ENCODE results near the gene NKX1-1. TPM values are rescaled to one million over a fixed set of nuclear protein-coding genes. Genes with fewer than 3 reads are reported as not detected.

NKX1-1 gene
- total RNA-seq, 1 experiment from 2014 or later = not detected

- no peak for DNase-seq (ENCODE audit: low read depth)
- in situ Hi-C loops (cut with HindIII; ENCODE audit: low pct_unique_long_range_greater_than_20kb, low sequenced_read_pairs) = no loop called here
Measured at GRCh38 chr4:1367936-1368289, 38.3 kb downstream of the NKX1-1 start.

DNA sequence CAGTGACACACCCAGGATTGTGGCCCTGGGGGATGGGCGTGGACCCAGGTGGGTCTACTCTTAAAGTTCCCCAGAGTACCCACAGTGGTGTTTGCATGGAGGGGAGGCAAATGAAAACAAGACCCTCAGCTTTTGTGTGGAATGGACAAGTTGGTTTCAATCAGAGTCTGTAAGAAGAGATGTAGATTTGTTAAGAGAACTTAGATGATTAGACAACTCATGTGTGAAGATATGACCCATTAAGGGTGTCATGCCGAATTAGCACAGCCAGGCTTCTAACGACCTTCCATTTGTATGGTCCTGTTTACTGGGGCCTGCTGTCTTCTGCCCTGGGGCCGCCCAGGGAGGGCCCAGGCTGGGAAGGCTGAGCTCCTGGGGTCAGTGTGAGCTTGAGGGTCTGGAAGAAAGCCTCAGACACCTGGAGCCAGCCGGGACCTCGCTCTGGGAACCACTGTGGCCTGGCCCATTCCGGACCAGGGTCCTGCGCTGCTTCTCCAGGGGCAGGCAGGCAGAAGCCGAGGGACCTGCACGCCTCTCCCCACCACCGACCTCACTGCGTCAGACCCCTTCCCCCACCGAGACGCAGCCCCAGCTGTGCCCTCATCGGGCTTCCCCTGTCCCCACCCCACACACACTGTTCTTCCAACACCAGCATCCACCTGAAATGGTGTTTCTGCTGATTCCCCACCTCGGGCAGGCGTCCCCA lies 38.9 kb downstream of the NKX1-1 start:
- in situ Hi-C loops (cut with HindIII; ENCODE audit: low pct_unique_long_range_greater_than_20kb, low sequenced_read_pairs) = no loop called here
- no peak for DNase-seq (ENCODE audit: low read depth)

GRCh38 chr4:1366371-1367229 lies 39.6 kb downstream of the NKX1-1 start:
- in situ Hi-C loops (cut with HindIII; ENCODE audit: low pct_unique_long_range_greater_than_20kb, low sequenced_read_pairs) = no loop called here
- no peak for DNase-seq (ENCODE audit: low read depth)

DNA sequence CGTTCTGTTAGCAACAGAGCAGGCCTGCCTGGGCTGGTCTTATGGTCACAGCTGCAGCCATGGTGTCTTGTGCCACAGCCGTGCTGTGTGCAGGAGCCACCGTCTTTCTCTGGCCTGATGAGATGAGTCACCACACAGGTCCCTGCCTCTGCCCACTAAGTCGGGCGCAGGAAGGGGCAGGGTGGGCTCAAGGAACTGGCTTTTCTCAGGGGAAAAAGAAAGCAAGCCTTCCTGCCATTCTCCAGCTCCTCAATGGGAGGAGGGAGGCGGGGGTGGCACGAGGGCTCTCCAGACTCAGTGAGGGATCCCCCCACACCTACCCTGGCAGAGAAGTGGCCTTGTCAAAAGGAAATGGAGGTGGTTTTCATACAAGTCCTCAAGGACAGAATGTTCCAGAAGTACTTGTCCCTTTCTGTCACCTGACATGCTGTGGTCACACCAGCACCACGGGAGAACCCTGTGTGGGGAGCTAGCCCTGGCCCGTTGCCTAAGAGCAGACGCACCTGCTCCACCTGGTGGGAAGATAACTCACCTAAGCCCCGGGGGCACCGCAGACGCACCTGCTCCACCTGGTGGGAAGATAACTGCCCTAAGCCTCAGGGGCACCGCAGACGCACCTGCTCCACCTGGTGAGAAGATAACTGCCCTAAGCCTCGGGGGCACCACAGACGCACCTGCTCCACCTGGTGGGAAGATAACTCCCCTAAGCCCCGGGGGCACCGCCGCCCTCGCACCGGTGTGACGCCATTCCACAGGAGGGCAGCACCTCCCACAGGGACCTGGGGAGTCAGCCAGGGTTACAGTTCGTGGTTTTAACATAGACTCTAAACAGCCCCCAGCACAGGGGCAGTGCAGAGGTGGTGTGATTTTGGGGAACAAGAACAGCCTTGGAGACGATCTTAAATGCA lies 40.7 kb downstream of the NKX1-1 start:
- no peak for DNase-seq (ENCODE audit: low read depth)
- in situ Hi-C loops (cut with HindIII; ENCODE audit: low pct_unique_long_range_greater_than_20kb, low sequenced_read_pairs) = no loop called here

- DNase-seq (ENCODE audit: low read depth) = no peak
- in situ Hi-C loops (cut with HindIII; ENCODE audit: low pct_unique_long_range_greater_than_20kb, low sequenced_read_pairs) = no loop called here
Measured at GRCh38 chr4:1364748-1365147, 41.5 kb downstream of the NKX1-1 start.

DNA sequence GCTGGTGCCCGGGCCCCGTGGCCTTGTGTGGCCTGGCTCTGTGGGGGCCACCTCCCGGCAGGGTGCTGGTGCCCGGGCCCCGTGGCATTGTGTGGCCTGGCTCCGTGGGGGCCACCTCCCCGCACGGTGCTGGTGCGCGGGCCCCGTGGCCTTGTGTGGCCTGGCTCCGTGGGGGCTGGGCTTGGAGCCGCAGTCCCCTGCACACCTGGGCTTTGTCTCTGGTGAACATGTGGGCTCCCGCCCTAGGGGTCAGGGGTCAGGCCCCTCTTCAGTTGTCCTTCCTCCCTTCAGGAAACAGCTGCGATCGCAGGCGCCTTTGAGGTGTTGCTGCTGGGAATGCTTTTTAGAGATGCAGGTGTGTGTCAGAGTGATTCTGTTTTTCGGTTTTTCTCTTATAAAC lies 42.0 kb downstream of the NKX1-1 start:
- no peak for DNase-seq (ENCODE audit: low read depth)
- in situ Hi-C loops (cut with HindIII; ENCODE audit: low pct_unique_long_range_greater_than_20kb, low sequenced_read_pairs) = no loop called here

DNA sequence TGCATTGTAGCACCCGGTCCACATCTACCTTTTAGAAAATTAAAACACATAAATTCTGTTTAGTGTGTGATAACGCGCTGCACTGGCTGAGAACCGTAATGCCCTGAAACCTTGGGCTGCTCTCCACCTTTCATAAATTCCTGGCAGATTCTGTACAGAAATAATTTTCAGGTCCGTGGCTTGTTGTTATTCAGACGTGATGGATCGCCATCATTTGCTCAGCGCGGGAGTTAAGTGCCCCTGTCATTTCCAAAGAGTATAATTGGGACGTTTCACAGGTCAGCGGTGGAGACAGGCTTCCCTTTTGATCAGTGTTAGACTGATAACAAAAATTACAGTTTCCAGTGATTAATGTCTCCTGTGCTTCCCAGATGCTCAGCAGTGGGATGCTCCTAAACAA lies 42.7 kb downstream of the NKX1-1 start:
- DNase-seq (ENCODE audit: low read depth) = no peak
- in situ Hi-C loops (cut with HindIII; ENCODE audit: low pct_unique_long_range_greater_than_20kb, low sequenced_read_pairs) = no loop called here

- no peak for DNase-seq (ENCODE audit: low read depth)
- in situ Hi-C loops (cut with HindIII; ENCODE audit: low pct_unique_long_range_greater_than_20kb, low sequenced_read_pairs) = no loop called here
Measured at GRCh38 chr4:1362521-1362920, 43.7 kb downstream of the NKX1-1 start.

- in situ Hi-C loops (cut with HindIII; ENCODE audit: low pct_unique_long_range_greater_than_20kb, low sequenced_read_pairs) = no loop called here
- no peak for DNase-seq (ENCODE audit: low read depth)
Measured at GRCh38 chr4:1362046-1362445, 44.2 kb downstream of the NKX1-1 start.

DNA sequence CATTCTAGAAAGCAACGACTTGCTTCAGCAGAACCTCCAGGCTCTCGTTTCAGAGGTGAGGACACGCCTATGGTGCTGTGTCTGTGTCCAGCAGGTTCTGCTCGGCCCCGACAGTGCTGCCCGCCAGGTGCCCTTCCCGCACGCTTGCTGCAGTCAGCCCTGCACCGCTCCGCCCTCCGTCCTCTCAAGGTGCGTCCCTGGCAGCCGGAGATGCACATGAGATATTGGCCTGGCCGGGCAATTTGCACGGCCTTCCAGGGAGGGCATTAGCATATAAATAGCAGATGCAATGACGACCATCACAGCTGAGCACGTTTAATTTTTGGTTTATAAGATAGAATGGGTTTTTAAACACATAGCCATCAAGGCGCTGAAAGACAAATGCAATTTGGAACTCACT lies 44.8 kb downstream of the NKX1-1 start:
- in situ Hi-C loops (cut with HindIII; ENCODE audit: low pct_unique_long_range_greater_than_20kb, low sequenced_read_pairs) = no loop called here
- DNase-seq (ENCODE audit: low read depth) = no peak

DNA sequence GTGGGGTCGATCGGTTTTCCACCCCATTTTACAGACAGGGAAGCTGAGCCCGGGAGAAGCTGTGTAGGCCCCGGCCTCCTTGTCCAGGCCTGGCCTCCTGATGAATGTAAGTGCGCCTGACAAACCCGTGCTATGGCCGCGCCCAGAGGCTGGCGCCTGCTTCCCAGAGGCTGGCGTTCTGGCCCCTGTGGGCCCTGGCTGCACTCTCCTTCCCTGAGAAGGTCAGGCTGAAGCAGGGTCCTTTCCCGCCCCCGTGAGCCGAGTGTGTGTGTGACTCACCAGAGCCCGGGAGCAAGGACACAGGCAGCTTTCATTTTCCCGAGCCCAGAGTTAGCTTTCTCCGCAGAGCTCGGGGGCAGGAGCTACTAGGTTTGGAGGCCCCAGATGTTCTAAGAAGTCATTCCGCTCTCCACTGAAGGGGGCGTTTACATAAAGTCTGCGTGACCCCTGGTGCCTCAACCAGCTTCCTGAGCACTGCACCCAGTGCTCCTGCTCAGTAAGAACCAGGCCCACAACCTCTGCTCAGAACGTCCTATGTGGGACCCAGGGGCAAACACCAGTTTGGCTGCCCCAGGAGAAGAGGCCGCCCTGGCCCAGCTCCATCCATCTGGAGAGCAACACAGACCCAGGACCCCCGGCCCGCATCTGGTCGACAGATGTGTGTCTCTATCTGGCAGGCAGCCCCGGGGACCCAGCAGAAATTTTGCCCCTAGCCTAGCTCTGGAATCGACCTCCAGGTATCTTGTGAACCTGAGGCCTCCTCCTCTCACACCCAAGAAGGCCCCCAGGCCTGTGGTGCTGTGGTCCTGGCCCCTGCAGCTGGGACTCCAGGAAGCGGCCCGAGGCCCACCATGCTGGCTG lies 45.6 kb downstream of the NKX1-1 start:
- DNase-seq (ENCODE audit: low read depth) = no peak
- in situ Hi-C loops (cut with HindIII; ENCODE audit: low pct_unique_long_range_greater_than_20kb, low sequenced_read_pairs) = no loop called here

DNA sequence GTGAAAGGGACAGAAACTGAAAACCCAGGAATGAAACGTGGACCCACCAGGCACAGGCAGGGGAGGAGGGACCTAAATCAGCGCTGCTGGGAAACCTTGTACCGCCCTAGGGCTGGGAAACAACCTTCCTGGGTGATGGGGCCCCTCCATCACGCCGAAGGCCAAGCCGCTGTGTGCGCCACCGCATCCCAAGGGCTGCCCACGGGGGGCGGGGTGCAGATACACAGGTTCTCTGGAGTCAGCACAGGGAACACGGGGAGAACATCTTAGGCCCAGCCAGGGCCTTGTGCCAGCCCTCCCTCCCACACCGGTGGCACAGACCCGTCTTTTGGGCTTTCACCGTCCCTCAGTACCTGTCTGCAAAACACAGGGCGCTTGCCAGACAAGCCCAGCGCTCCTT lies 46.3 kb downstream of the NKX1-1 start:
- in situ Hi-C loops (cut with HindIII; ENCODE audit: low pct_unique_long_range_greater_than_20kb, low sequenced_read_pairs) = no loop called here

GRCh38 chr4:1359144-1359501 lies 47.1 kb downstream of the NKX1-1 start:
- no peak for DNase-seq (ENCODE audit: low read depth)
- in situ Hi-C loops (cut with HindIII; ENCODE audit: low pct_unique_long_range_greater_than_20kb, low sequenced_read_pairs) = no loop called here

More for the DNA sequence above, 46.3 kb downstream of the NKX1-1 start:
- DNase-seq (ENCODE audit: low read depth) = no peak

DNA sequence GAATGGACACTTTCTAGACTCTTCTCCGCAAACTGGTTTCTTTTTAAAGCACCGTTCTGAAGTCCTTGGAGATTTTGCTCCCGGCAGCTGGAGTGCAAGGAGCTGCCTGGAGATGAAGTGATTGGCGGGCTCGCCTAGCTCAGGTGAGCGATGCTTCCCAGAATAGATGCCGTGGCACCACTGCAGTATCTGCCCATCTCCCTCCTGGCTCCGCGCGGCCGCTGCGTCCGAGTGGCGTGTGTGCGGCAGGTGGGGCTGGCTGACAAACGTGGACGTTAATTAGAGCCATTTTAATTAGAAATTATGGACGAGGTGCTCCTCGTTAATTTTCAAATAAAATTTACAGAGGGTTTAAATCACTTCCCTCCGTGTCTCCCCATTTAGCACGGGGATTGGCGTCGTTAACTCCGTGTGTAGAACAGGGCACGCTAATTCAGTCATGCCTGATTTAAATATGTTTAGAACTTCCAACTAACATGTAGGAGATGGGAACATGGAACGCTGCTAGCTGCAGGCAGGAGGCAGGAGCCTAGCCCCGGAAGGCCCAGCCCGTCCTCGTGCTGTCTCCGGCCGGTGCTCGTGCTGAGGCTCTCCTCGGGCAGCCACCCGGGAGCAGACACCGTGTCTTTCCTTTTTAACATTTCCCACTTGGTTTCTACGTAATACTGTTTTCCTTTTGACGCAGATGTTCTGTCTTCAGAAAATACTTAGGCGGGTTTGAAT lies 47.7 kb downstream of the NKX1-1 start:
- in situ Hi-C loops (cut with HindIII; ENCODE audit: low pct_unique_long_range_greater_than_20kb, low sequenced_read_pairs) = no loop called here
- no peak for DNase-seq (ENCODE audit: low read depth)

DNA sequence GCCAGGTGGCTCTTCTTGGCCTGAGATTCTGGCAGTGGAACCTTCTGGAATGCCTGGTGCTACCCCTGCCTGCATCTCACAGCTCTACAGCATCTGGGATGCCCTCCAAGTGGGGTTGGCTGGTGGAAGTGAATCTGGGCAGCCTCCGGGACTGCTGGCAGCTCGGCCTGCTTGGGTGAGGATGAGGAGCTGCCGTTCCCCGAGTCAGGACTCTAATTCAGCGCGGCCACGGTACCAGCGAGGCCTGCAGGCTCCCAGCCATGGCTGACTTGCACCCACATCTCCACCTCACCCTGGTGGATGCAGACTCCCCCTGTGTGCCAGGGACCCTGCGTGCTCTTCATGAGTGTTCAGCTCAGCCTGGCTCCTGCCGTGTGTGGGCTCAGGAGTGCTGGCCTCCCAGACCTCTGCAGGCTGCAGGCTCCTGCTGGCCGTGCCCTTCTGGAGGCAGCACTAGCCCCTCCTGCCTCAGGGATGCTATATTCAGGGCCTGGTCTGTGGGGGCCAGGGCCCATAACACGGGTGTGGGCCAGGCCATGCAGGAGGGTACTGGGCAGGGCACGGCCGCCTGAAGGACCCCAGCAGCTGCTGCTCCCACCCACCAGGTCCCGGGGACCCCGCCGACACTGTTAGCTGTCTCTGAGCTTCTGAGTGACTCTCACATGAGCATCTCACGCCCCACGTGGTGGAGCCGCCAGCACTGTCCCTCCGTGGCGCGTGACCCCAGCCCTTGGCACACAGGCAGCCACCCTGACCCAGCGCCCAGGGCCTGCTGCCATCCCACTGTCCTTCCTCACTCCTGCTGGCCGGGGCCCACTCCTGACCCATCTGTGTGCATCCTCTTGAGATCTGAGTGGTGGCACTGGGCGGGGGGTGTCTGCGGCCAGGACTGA lies 48.6 kb downstream of the NKX1-1 start:
- in situ Hi-C loops (cut with HindIII; ENCODE audit: low pct_unique_long_range_greater_than_20kb, low sequenced_read_pairs) = no loop called here
- no peak for DNase-seq (ENCODE audit: low read depth)

DNA sequence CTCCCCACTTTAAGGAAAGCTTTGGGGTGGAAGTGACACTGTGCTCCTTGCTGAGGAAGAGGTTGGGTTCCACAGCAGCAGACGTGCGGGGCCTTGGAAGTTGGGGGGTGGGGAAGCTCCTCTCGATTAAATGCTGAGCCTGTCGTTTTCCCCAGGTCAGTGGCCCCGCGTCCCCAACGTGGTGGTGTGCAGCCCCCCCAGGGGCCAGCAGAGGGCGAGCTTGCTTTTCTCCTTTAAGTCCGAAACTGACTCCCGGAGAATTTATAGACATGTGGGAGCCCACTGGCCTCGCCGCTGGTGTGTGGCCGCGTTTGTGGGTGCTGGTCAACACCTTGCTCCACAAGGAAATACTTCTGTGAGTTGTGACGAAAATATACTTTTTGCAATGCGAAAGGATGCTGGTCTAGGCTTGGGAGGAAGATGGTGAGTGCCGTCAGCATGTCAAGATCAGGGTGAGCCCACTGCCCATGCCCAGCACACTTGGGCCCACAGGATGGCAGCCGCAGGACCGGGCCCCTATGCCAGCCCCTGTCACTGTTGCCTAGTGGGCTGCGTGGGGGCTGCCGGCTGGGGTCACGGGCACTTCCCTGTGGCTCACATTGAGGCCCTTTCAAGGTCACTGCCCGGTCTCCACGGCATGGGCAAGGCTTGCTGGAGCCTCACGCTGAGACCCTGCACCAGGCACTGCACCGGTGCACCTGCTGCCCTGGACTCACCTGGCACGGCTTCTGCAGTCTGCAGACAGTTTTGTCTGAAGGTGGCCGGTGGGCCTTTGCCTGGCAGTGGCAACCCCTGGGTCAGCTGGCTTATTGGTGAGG lies 49.9 kb downstream of the NKX1-1 start:
- in situ Hi-C loops (cut with HindIII; ENCODE audit: low pct_unique_long_range_greater_than_20kb, low sequenced_read_pairs) = no loop called here
- no peak for DNase-seq (ENCODE audit: low read depth)
